ENCODE measurements around the gene IARS1. TPM values are rescaled to one million over a fixed set of nuclear protein-coding genes. Genes with fewer than 3 reads are reported as not detected.

Gene IARS1
- total and polyA plus RNA-seq, 2 of the 8 experiments (the other 6 are each of a cell fraction or from before 2014, with no cell fraction given): 74.9 to 243 TPM

- Histone ChIP-seq H4K20me1 (replicated peaks in 1 of 2; ENCODE audit: control insufficient read depth in 1 of 2, insufficient read depth in 2 of 2, low read length in 2 of 2) (peaks cover 1 to 2% of the 10 kb centered on the region in 2 experiments), H2AK5ac (ENCODE audit: low read depth, low read length) (no peak overlapping the region), H2BK20ac (ENCODE audit: low read length) (no peak overlapping the region), H3K79me2 (ENCODE audit: control insufficient read depth in 1 of 2, insufficient read depth in 2 of 2, low read length in 2 of 2) (peaks cover 0 to 14% of the 10 kb centered on the region in 2 experiments; a peak in 2 of 4 replicates), H2BK15ac (ENCODE audit: low read length) (no peak overlapping the region), H3K79me1 (ENCODE audit: low read depth, low read length) (peaks cover 2% of the 10 kb centered on the region), H3K4me2 (ENCODE audit: insufficient read depth in 1 of 2, low read depth in 2 of 2, low read length in 2 of 2) (peak overlapping the region; percentile 80 to 87; a peak in 1 of 4 replicates), H4K8ac (ENCODE audit: extremely low read depth, insufficient read depth, low read length) (no peak overlapping the region), H4K5ac (ENCODE audit: insufficient read length, low read depth, low read length) (no peak overlapping the region), H3K9ac (replicated peaks in 1 of 4; ENCODE audit: extremely low read depth in 1 of 4, low read depth in 3 of 4, low read length in 3 of 4) (no peak overlapping the region), H3K56ac (replicated peaks; ENCODE audit: insufficient read length, low read depth, low read length) (no peak overlapping the region), H3K23me2 (ENCODE audit: low read depth, low read length) (peaks cover 7% of the 10 kb centered on the region), H3K27me3 (replicated peaks in 1 of 4; ENCODE audit: control insufficient read depth in 3 of 4, extremely low read depth in 1 of 4, insufficient read depth in 3 of 4, low read length in 3 of 4) (no peaks in the 10 kb centered on the region), H3K4me1 (replicated peaks in 1 of 4; ENCODE audit: control insufficient read depth in 3 of 4, insufficient read depth in 4 of 4, low read length in 3 of 4) (peaks cover 0 to 4% (median under 1%) of the 10 kb centered on the region in 4 experiments; a peak in 1 of 7 replicates), H3K27ac (ENCODE audit: low read depth, low read length) (no peak overlapping the region), H3K14ac (ENCODE audit: insufficient read length) (no peak overlapping the region), H3K9me3 (ENCODE audit: insufficient read depth in 2 of 2, low read depth in 1 of 2, low read length in 1 of 2) (no peaks in the 10 kb centered on the region), H2BK120ac (replicated peaks; ENCODE audit: low read depth, low read length) (no peak overlapping the region), H2BK12ac (ENCODE audit: low read depth, low read length) (no peak overlapping the region), H3K36me3 (ENCODE audit: control insufficient read depth in 2 of 4, insufficient read depth in 4 of 4, low read length in 3 of 4) (peaks cover under 1 to 10% (median 6%) of the 10 kb centered on the region in 4 experiments; a peak in 5 of 8 replicates), H3K18ac (ENCODE audit: extremely low read depth, low read length) (no peak overlapping the region), H2BK5ac (ENCODE audit: low read depth, low read length) (no peak overlapping the region), H3K4ac (replicated peaks; ENCODE audit: insufficient read length, low read depth, low read length) (no peak overlapping the region), H3K23ac (ENCODE audit: insufficient read length) (no peak overlapping the region), H4K91ac (replicated peaks; ENCODE audit: insufficient read length, low read length) (no peak overlapping the region), H3K4me3 (ENCODE audit: extremely low read depth in 1 of 4, insufficient read depth in 2 of 4, low read depth in 3 of 4, low read length in 4 of 4) (no peak overlapping the region), H2AFZ (ENCODE audit: low read length) (no peak overlapping the region)
- CTCF ChIA-PET (ENCODE audit: partially characterized antibody): interaction anchor here (0.7 to 2.1 kb wide), 4 partner anchors 128 to 306 kb away, joined by 3 to 13 read pairs (median 4); no protein-coding TSS in a partner anchor
- POLR2A ChIA-PET (ENCODE audit: partially characterized antibody): no interaction called here
- FAIRE-seq: no peak
- DNase-seq (ENCODE audit: low read depth in 1 of 2, low spot score in 2 of 2): no peak
- WGBS, 2 experiments (ENCODE audit: extremely low coverage in 1 of 2, insufficient coverage in 1 of 2, insufficient read length in 1 of 2, insufficient replicate concordance in 2 of 2, low coverage in 1 of 2, low lambda C conversion rate in 2 of 2, missing lambda C conversion rate in 1 of 2): 76% methylated on average over 2 of the region's 2 CpGs; no CpG with 5 or more reads in 1 of the 2 experiments
- TF ChIP-seq BACH1 (IDR thresholded peaks at IDR 0.05; ENCODE audit: low read length): no peak
- TF ChIP-seq BRCA1 (IDR thresholded peaks at IDR 0.05; ENCODE audit: low read depth, low read length): no peak
- no peak for TF ChIP-seq SIN3A (conservative IDR thresholded peaks at IDR 0.05 in 1 of 2, IDR thresholded peaks at IDR 0.05 in 1 of 2; ENCODE audit: low read depth in 1 of 2, low read length in 2 of 2)
- TF ChIP-seq HDAC6 (IDR thresholded peaks at IDR 0.05; ENCODE audit: low read depth, low read length): no peak
- no peak for TF ChIP-seq EP300 (IDR thresholded peaks at IDR 0.05; ENCODE audit: borderline replicate concordance in 1 of 2, low read depth in 2 of 2, low read length in 2 of 2)
- no peak for TF ChIP-seq CTBP2 (IDR thresholded peaks at IDR 0.05; ENCODE audit: borderline replicate concordance, insufficient read depth, insufficient read length, low read length)
- no peak for TF ChIP-seq TBP (IDR thresholded peaks at IDR 0.05; ENCODE audit: low read depth, low read length)
- TF ChIP-seq TAF7 (optimal IDR thresholded peaks at IDR 0.05; ENCODE audit: borderline replicate concordance, low read depth, low read length): no peak
- no peak for TF ChIP-seq RAD21 (IDR thresholded peaks at IDR 0.05 in 1 of 2, conservative IDR thresholded peaks at IDR 0.05 in 1 of 2; ENCODE audit: low read depth in 2 of 2, low read length in 2 of 2)
- no peak for TF ChIP-seq HDAC2 (IDR thresholded peaks at IDR 0.05; ENCODE audit: borderline replicate concordance in 1 of 2, low read depth in 2 of 2, low read length in 2 of 2)
- TF ChIP-seq MAX (IDR thresholded peaks at IDR 0.05): no peak
Measured at GRCh38 chr9:92327283-92327850, 33.9 kb upstream of the IARS1 start.
